ENCODE measurements around the gene COX20.
A peak's percentile ranks its signal among the peaks of the same experiment; 100 is the strongest.

COX20 gene

GRCh38 chr1:244854166-244854565 is 18.7 kb downstream of the COX20 start:
- WGBS: 96% methylated on average over 5 of the region's 5 CpGs
- Histone ChIP-seq H3K9ac (ENCODE audit: low read depth, low read length) (no peak overlapping the region), H3K4me3 (ENCODE audit: low read length) (no peak overlapping the region), H3K27me3 (ENCODE audit: insufficient read depth, low read length) (no peaks in the 10 kb centered on the region), H3K27ac (ENCODE audit: low read depth, low read length) (no peak overlapping the region), H3K4me1 (ENCODE audit: insufficient read depth, low read length) (peaks cover 5% of the 10 kb centered on the region; the same call in 1 of the 2 replicates), H3K9me3 (ENCODE audit: insufficient read depth, low read depth, low read length) (no peaks in the 10 kb centered on the region), H3K36me3 (ENCODE audit: insufficient read depth, low read length) (peaks cover 100% of the 10 kb centered on the region)

GRCh38 chr1:244854865-244855578 is 19.6 kb downstream of the COX20 start:
- no peak overlapping the region for H3K9ac ChIP-seq (ENCODE audit: low read depth, low read length)

GRCh38 chr1:244857761-244858160 is 22.3 kb downstream of the COX20 start:
- no peak overlapping the region for H3K27ac ChIP-seq (ENCODE audit: low read depth, low read length)
- H3K36me3 ChIP-seq (ENCODE audit: insufficient read depth, low read length): peaks cover 100% of the 10 kb centered on the region
- no peak overlapping the region for H3K4me3 ChIP-seq (ENCODE audit: low read length)
- no peaks in the 10 kb centered on the region for H3K9me3 ChIP-seq (ENCODE audit: insufficient read depth, low read depth, low read length)
- H3K27me3 ChIP-seq (ENCODE audit: insufficient read depth, low read length): no peaks in the 10 kb centered on the region
- H3K9ac ChIP-seq (ENCODE audit: low read depth, low read length): no peak overlapping the region
- WGBS: 94% methylated on average over 2 of the region's 3 CpGs
- H3K4me1 ChIP-seq (ENCODE audit: insufficient read depth, low read length): peaks cover 26% of the 10 kb centered on the region; the same call in 1 of the 2 replicates

More at GRCh38 chr1:244854865-244855578, 19.6 kb downstream of the COX20 start:
- no peaks in the 10 kb centered on the region for H3K27me3 ChIP-seq (ENCODE audit: insufficient read depth, low read length)
- peaks cover 100% of the 10 kb centered on the region for H3K36me3 ChIP-seq (ENCODE audit: insufficient read depth, low read length)
- WGBS: 91% methylated on average over 7 of the region's 7 CpGs
- H3K4me3 ChIP-seq (ENCODE audit: low read length): no peak overlapping the region
- peaks cover 11% of the 10 kb centered on the region; the same call in 1 of the 2 replicates for H3K4me1 ChIP-seq (ENCODE audit: insufficient read depth, low read length)
- no peaks in the 10 kb centered on the region for H3K9me3 ChIP-seq (ENCODE audit: insufficient read depth, low read depth, low read length)
- H3K27ac ChIP-seq (ENCODE audit: low read depth, low read length): no peak overlapping the region

GRCh38 chr1:244858357-244858756 is 22.9 kb downstream of the COX20 start:
- peak overlapping the region; percentile 19; the same call in 1 of the 2 replicates for H3K4me3 ChIP-seq (ENCODE audit: low read length)
- no peaks in the 10 kb centered on the region for H3K9me3 ChIP-seq (ENCODE audit: insufficient read depth, low read depth, low read length)
- H3K27ac ChIP-seq (ENCODE audit: low read depth, low read length): no peak overlapping the region
- 95% methylated on average over 1 of the region's 1 CpG for WGBS
- H3K4me1 ChIP-seq (ENCODE audit: insufficient read depth, low read length): peaks cover 26% of the 10 kb centered on the region; the same call in 1 of the 2 replicates
- no peaks in the 10 kb centered on the region for H3K27me3 ChIP-seq (ENCODE audit: insufficient read depth, low read length)
- no peak overlapping the region; the same call in 1 of the 2 replicates for H3K9ac ChIP-seq (ENCODE audit: low read depth, low read length)
- H3K36me3 ChIP-seq (ENCODE audit: insufficient read depth, low read length): peaks cover 95% of the 10 kb centered on the region

GRCh38 chr1:244860078-244860477 is 24.6 kb downstream of the COX20 start:
- Histone ChIP-seq H3K27ac (ENCODE audit: low read depth, low read length) (no peak overlapping the region), H3K27me3 (ENCODE audit: insufficient read depth, low read length) (no peaks in the 10 kb centered on the region), H3K36me3 (ENCODE audit: insufficient read depth, low read length) (peaks cover 77% of the 10 kb centered on the region), H3K9ac (ENCODE audit: low read depth, low read length) (peak overlapping the region; percentile 99; the same call in 1 of the 2 replicates), H3K4me3 (ENCODE audit: low read length) (peak overlapping the region; percentile 97), H3K4me1 (ENCODE audit: insufficient read depth, low read length) (peaks cover 27% of the 10 kb centered on the region), H3K9me3 (ENCODE audit: insufficient read depth, low read depth, low read length) (no peaks in the 10 kb centered on the region)
- WGBS: 93% methylated on average over 8 of the region's 9 CpGs

- H3K9ac ChIP-seq (ENCODE audit: low read depth, low read length): peak overlapping the region; percentile 99
- H3K4me1 ChIP-seq (ENCODE audit: insufficient read depth, low read length): peaks cover 37% of the 10 kb centered on the region
- no peak overlapping the region for H3K27ac ChIP-seq (ENCODE audit: low read depth, low read length)
- peaks cover 68% of the 10 kb centered on the region for H3K36me3 ChIP-seq (ENCODE audit: insufficient read depth, low read length)
- peak overlapping the region; percentile 97 for H3K4me3 ChIP-seq (ENCODE audit: low read length)
- no peaks in the 10 kb centered on the region for H3K9me3 ChIP-seq (ENCODE audit: insufficient read depth, low read depth, low read length)
- H3K27me3 ChIP-seq (ENCODE audit: insufficient read depth, low read length): no peaks in the 10 kb centered on the region
- WGBS: 24% methylated on average over 2 of the region's 2 CpGs
Measured at GRCh38 chr1:244860914-244861610, 25.6 kb downstream of the COX20 start.

- Histone ChIP-seq H3K36me3 (ENCODE audit: insufficient read depth, low read length) (peaks cover 61% of the 10 kb centered on the region), H3K27ac (ENCODE audit: low read depth, low read length) (no peak overlapping the region), H3K4me1 (ENCODE audit: insufficient read depth, low read length) (peaks cover 43% of the 10 kb centered on the region), H3K9me3 (ENCODE audit: insufficient read depth, low read depth, low read length) (no peaks in the 10 kb centered on the region), H3K9ac (ENCODE audit: low read depth, low read length) (peak overlapping the region; percentile 99), H3K4me3 (ENCODE audit: low read length) (peak overlapping the region; percentile 97), H3K27me3 (ENCODE audit: insufficient read depth, low read length) (no peaks in the 10 kb centered on the region)
- 2% methylated on average over 2 of the region's 2 CpGs for WGBS
Measured at GRCh38 chr1:244861683-244862082, 26.2 kb downstream of the COX20 start.

GRCh38 chr1:244862354-244862698 is 26.9 kb downstream of the COX20 start:
- H3K36me3 ChIP-seq (ENCODE audit: insufficient read depth, low read length): peaks cover 55% of the 10 kb centered on the region

GRCh38 chr1:244862699-244863490 is 27.4 kb downstream of the COX20 start:
- peaks cover 49% of the 10 kb centered on the region for H3K36me3 ChIP-seq (ENCODE audit: insufficient read depth, low read length)
- H3K4me1 ChIP-seq (ENCODE audit: insufficient read depth, low read length): peaks cover 43% of the 10 kb centered on the region
- H3K27ac ChIP-seq (ENCODE audit: low read depth, low read length): peak overlapping the region; percentile 100
- WGBS: under 1% methylated on average over 87 of the region's 87 CpGs
- no peaks in the 10 kb centered on the region for H3K9me3 ChIP-seq (ENCODE audit: insufficient read depth, low read depth, low read length)
- peak overlapping the region; percentile 97 for H3K4me3 ChIP-seq (ENCODE audit: low read length)
- no peaks in the 10 kb centered on the region for H3K27me3 ChIP-seq (ENCODE audit: insufficient read depth, low read length)
- H3K9ac ChIP-seq (ENCODE audit: low read depth, low read length): peak overlapping the region; percentile 100

More at GRCh38 chr1:244862354-244862698, 26.9 kb downstream of the COX20 start:
- Histone ChIP-seq H3K9me3 (ENCODE audit: insufficient read depth, low read depth, low read length) (no peaks in the 10 kb centered on the region), H3K9ac (ENCODE audit: low read depth, low read length) (peak overlapping the region; percentile 99), H3K4me3 (ENCODE audit: low read length) (peak overlapping the region; percentile 97), H3K27ac (ENCODE audit: low read depth, low read length) (peak overlapping the region; percentile 100), H3K4me1 (ENCODE audit: insufficient read depth, low read length) (peaks cover 43% of the 10 kb centered on the region), H3K27me3 (ENCODE audit: insufficient read depth, low read length) (no peaks in the 10 kb centered on the region)
- under 1% methylated on average over 7 of the region's 7 CpGs for WGBS

- H3K27me3 ChIP-seq (ENCODE audit: insufficient read depth, low read length): no peaks in the 10 kb centered on the region
- no peaks in the 10 kb centered on the region for H3K9me3 ChIP-seq (ENCODE audit: insufficient read depth, low read depth, low read length)
- peaks cover 43% of the 10 kb centered on the region for H3K4me1 ChIP-seq (ENCODE audit: insufficient read depth, low read length)
- H3K4me3 ChIP-seq (ENCODE audit: low read length): peak overlapping the region; percentile 97
- under 1% methylated on average over 90 of the region's 92 CpGs for WGBS
- peak overlapping the region; percentile 100 for H3K27ac ChIP-seq (ENCODE audit: low read depth, low read length)
- H3K9ac ChIP-seq (ENCODE audit: low read depth, low read length): peak overlapping the region; percentile 100
- H3K36me3 ChIP-seq (ENCODE audit: insufficient read depth, low read length): peaks cover 42% of the 10 kb centered on the region
Measured at GRCh38 chr1:244863491-244864252, 28.2 kb downstream of the COX20 start.
